ENCODE results near the gene NIPBL. TPM values are rescaled to one million over a fixed set of nuclear protein-coding genes. Genes with fewer than 3 reads are reported as not detected.
A peak's percentile ranks its signal among the peaks of the same experiment; 100 is the strongest.

Gene NIPBL
- total RNA-seq, 2 experiments from 2014 or later, result 36.7 to 38.3 TPM

DNA sequence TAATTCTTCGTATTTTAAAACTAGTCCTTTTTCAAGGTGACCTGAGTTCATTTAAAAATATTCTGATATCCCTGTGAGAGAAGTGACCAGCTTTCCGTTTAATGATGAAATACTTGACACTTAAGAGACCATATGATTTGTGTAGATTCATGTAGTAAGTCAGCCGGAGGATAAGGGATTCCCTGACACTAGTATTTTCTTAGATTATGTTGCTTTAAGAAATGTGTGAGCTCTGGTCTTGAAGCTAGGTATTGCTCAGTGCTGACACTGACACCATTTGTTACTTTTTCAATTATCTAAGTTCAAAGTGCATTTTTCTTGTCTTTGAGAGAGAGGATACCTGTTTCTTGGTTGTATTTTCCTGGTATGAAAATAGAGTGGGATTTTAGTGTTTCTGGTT lies 4.2 kb downstream of the NIPBL start:
- CTCF ChIA-PET, result no interaction called here
- intact Hi-C loops (cut with micrococcal nuclease), result loop anchor here (10.0 kb wide), 2 partner anchors 574 to 1046 kb away; no protein-coding TSS in a partner anchor
- peaks cover 12% of the 10 kb centered on the region for H3K36me3 Mint-ChIP-seq (ENCODE audit: low read depth)
- H3K4me1 Mint-ChIP-seq (ENCODE audit: low read depth), result peaks cover 41% of the 10 kb centered on the region
- no peak overlapping the region for H3K27ac Mint-ChIP-seq
- no peak overlapping the region for H3K4me3 Mint-ChIP-seq
- H3K27me3 Mint-ChIP-seq (ENCODE audit: low read depth), result no peaks in the 10 kb centered on the region
- H3K9me3 Mint-ChIP-seq, result no peaks in the 10 kb centered on the region
- no peak for DNase-seq

DNA sequence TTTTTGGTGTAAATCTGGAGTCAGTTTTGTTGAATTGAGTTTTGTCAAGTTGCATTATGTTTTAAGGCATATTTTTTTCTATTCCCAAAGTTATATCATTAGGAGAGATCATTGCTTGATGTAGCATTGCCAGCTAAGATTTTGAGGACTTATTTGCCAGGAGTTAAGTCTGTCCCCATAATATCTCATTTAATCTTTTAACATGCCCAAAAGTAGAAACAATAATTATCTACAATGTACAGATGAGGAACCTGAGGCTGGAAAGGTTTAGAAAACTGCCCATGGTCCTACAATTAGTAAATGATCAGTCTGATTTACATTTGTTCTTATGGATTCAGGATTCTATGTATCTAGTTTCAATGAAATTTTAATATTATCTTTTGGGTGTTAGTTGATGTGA lies 4.7 kb downstream of the NIPBL start:
- Mint-ChIP-seq H3K4me3 (no peak overlapping the region), H3K27me3 (ENCODE audit: low read depth) (no peaks in the 10 kb centered on the region), H3K4me1 (ENCODE audit: low read depth) (peaks cover 46% of the 10 kb centered on the region), H3K27ac (no peak overlapping the region), H3K36me3 (ENCODE audit: low read depth) (peaks cover 10% of the 10 kb centered on the region), H3K9me3 (no peaks in the 10 kb centered on the region)
- CTCF ChIA-PET, result interaction anchor here (0.8 to 1.3 kb wide), 3 partner anchors 30 to 74 kb away, joined by 3 to 4 read pairs (median 3); no protein-coding TSS in a partner anchor
- intact Hi-C loops (cut with micrococcal nuclease), result loop anchor here (10.0 kb wide), 2 partner anchors 573 to 1047 kb away; no protein-coding TSS in a partner anchor
- DNase-seq, result no peak

- no peaks in the 10 kb centered on the region for H3K9me3 Mint-ChIP-seq
- peak overlapping the region; percentile 4 for H3K27ac Mint-ChIP-seq
- peaks cover 10% of the 10 kb centered on the region for H3K36me3 Mint-ChIP-seq (ENCODE audit: low read depth)
- DNase-seq, result no peak
- CTCF ChIA-PET, result interaction anchor here (0.8 to 1.3 kb wide), 3 partner anchors 30 to 73 kb away, joined by 3 to 4 read pairs (median 3); no protein-coding TSS in a partner anchor
- H3K4me3 Mint-ChIP-seq, result no peak overlapping the region
- H3K27me3 Mint-ChIP-seq (ENCODE audit: low read depth), result no peaks in the 10 kb centered on the region
- intact Hi-C loops (cut with micrococcal nuclease), result loop anchor here (10.0 kb wide), 2 partner anchors 573 to 1047 kb away; no protein-coding TSS in a partner anchor
- peaks cover 51% of the 10 kb centered on the region for H3K4me1 Mint-ChIP-seq (ENCODE audit: low read depth)
Observed at GRCh38 chr5:36881807-36882206, 5.2 kb downstream of the NIPBL start.

GRCh38 chr5:36882250-36882649 lies 5.7 kb downstream of the NIPBL start:
- peaks cover 54% of the 10 kb centered on the region for H3K4me1 Mint-ChIP-seq (ENCODE audit: low read depth)
- no peaks in the 10 kb centered on the region for H3K9me3 Mint-ChIP-seq
- intact Hi-C loops (cut with micrococcal nuclease), result loop anchor here (10.0 kb wide), 2 partner anchors 573 to 1047 kb away; no protein-coding TSS in a partner anchor
- no peaks in the 10 kb centered on the region for H3K27me3 Mint-ChIP-seq (ENCODE audit: low read depth)
- H3K36me3 Mint-ChIP-seq (ENCODE audit: low read depth), result peaks cover 10% of the 10 kb centered on the region
- CTCF ChIA-PET, result interaction anchor here (0.8 to 1.3 kb wide), 2 partner anchors 30 to 65 kb away, joined by 3 read pairs; no protein-coding TSS in a partner anchor
- peak overlapping the region; percentile 4 for H3K27ac Mint-ChIP-seq
- no peak for DNase-seq
- H3K4me3 Mint-ChIP-seq, result no peak overlapping the region

DNA sequence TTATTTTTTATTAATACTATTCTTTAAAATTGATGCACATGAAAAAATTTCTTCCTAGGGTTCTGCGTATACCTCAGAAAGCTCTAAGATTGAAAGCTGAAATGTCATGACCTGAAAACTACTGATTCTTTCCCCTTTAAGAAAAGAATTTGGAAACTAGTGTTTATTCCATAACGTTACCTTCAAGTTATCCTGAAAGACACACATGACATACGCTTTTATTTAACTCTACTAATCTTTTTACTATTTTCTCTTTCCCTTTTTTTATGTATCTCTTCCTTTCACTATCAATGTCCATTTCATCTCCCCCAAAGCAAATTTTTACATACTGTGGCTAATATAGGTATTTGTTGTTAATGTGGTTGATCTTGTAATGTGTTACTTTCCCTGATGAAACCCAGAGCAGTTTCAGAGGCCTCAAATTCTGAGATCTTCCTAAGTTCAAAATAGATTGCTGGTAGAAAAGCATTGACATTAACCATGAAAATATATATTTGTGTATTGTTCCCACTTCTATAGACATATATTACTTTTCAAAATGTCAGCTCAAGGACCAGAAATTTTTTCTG lies 7.4 kb downstream of the NIPBL start:
- no peak for DNase-seq
- H3K27me3 Mint-ChIP-seq (ENCODE audit: low read depth), result no peaks in the 10 kb centered on the region
- intact Hi-C loops (cut with micrococcal nuclease), result loop anchor here (10.0 kb wide), 2 partner anchors 571 to 1049 kb away; no protein-coding TSS in a partner anchor
- H3K27ac Mint-ChIP-seq, result peak overlapping the region; percentile 16
- H3K4me3 Mint-ChIP-seq, result no peak overlapping the region
- H3K4me1 Mint-ChIP-seq (ENCODE audit: low read depth), result peaks cover 69% of the 10 kb centered on the region
- peaks cover 5% of the 10 kb centered on the region for H3K36me3 Mint-ChIP-seq (ENCODE audit: low read depth)
- H3K9me3 Mint-ChIP-seq, result no peaks in the 10 kb centered on the region
- CTCF ChIA-PET, result interaction anchor here (1.2 kb wide), 1 partner anchor 51 kb away, joined by 4 read pairs; no protein-coding TSS in a partner anchor

- H3K27ac Mint-ChIP-seq, result no peak overlapping the region
- H3K36me3 Mint-ChIP-seq (ENCODE audit: low read depth), result peaks cover 5% of the 10 kb centered on the region
- no peaks in the 10 kb centered on the region for H3K27me3 Mint-ChIP-seq (ENCODE audit: low read depth)
- intact Hi-C loops (cut with micrococcal nuclease), result loop anchor here (10.0 kb wide), 2 partner anchors 570 to 1050 kb away; no protein-coding TSS in a partner anchor
- H3K9me3 Mint-ChIP-seq, result no peaks in the 10 kb centered on the region
- peaks cover 72% of the 10 kb centered on the region for H3K4me1 Mint-ChIP-seq (ENCODE audit: low read depth)
- CTCF ChIA-PET, result no interaction called here
- no peak for DNase-seq
- no peak overlapping the region for H3K4me3 Mint-ChIP-seq
Observed at GRCh38 chr5:36885149-36885548, 8.6 kb downstream of the NIPBL start.

DNA sequence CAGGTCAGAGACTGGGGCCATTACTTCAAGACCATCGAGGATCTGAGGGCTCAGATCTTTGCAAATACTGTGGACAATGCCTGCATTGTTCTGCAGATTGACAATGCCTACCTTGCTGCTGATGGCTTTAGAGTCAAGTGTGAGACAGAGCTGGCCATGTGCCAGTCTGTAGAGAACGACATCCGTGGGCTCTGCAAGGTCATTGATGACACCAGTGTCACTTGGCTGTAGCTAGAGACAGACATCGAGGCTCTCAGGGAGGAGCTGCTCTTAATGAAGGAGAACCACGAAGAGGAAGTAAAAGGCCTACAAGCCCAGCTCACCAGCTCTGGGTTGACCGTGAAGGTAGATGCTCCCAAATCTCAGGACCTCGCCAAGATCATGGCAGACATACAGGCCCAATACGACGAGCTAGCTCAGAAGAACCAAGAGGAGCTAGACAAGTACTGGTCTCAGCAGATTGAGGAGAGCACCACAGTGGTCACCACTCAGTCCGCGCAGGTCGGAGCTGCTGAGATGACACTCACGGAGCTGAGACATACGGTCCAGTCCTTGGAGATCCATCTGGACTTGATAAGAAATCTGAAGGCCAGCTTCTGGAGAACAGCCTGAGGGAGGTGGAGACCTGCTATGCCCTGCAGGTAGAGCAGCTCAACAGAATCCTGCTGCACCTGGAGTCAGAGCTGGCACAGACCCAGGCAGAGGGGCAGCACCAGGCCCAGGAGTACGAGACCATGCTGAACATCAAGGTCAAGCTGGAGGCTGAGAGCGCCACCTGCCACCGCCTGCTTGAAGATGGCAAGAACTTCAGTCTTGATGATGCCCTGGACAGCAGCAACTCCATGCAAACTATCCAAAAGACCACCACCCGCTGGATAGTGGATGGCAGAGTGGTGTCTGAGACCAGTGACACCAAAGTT lies 9.3 kb downstream of the NIPBL start:
- no peak for DNase-seq
- intact Hi-C loops (cut with micrococcal nuclease), result loop anchor here (10.0 kb wide), 2 partner anchors 569 to 1051 kb away; no protein-coding TSS in a partner anchor
- H3K27ac Mint-ChIP-seq, result no peak overlapping the region

GRCh38 chr5:36886791-36887190 lies 10.2 kb downstream of the NIPBL start:
- Mint-ChIP-seq H3K27me3 (ENCODE audit: low read depth) (no peaks in the 10 kb centered on the region), H3K27ac (no peak overlapping the region), H3K4me3 (no peak overlapping the region), H3K9me3 (peaks cover under 1% of the 10 kb centered on the region), H3K36me3 (ENCODE audit: low read depth) (peaks cover 9% of the 10 kb centered on the region), H3K4me1 (ENCODE audit: low read depth) (peaks cover 70% of the 10 kb centered on the region)
- DNase-seq, result no peak
- CTCF ChIA-PET, result interaction anchor here (0.8 kb wide), 1 partner anchor 16 kb away, joined by 3 read pairs; no protein-coding TSS in a partner anchor
- intact Hi-C loops (cut with micrococcal nuclease), result loop anchor here (10.0 kb wide), 2 partner anchors 568 to 1052 kb away; no protein-coding TSS in a partner anchor

More for the DNA sequence above, 9.3 kb downstream of the NIPBL start:
- Mint-ChIP-seq H3K36me3 (ENCODE audit: low read depth) (peaks cover 5% of the 10 kb centered on the region), H3K27me3 (ENCODE audit: low read depth) (no peaks in the 10 kb centered on the region), H3K4me3 (no peak overlapping the region), H3K9me3 (no peaks in the 10 kb centered on the region), H3K4me1 (ENCODE audit: low read depth) (peaks cover 71% of the 10 kb centered on the region)
- CTCF ChIA-PET, result no interaction called here

DNA sequence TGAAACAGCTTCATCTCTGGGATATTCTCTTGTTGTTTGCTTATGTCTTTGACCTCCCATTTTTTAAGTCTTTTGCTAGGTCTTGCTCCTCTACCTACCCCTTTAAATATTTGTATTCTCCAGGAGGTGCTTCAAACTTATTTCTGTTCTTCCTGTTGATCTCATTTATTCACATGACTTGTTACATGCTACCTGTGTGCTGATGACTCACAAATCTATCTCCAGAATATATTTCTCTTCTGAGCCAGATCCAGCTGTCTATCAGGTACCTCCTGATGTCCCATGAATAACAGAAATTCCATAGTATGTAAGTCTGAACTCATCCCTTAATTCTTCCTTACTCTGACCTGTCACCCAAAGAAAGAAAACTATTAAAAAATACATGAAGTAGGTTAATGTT lies 11.0 kb downstream of the NIPBL start:
- Mint-ChIP-seq H3K27ac (no peak overlapping the region), H3K9me3 (peaks cover 4% of the 10 kb centered on the region), H3K4me1 (ENCODE audit: low read depth) (peaks cover 65% of the 10 kb centered on the region), H3K27me3 (ENCODE audit: low read depth) (no peaks in the 10 kb centered on the region), H3K36me3 (ENCODE audit: low read depth) (peaks cover 13% of the 10 kb centered on the region), H3K4me3 (no peak overlapping the region)
- CTCF ChIA-PET, result interaction anchor here (0.8 to 1.2 kb wide), 2 partner anchors 17 to 57 kb away, joined by 3 to 4 read pairs; no protein-coding TSS in a partner anchor
- intact Hi-C loops (cut with micrococcal nuclease), result loop anchor here (10.0 kb wide), 2 partner anchors 567 to 1053 kb away; no protein-coding TSS in a partner anchor
- no peak for DNase-seq

GRCh38 chr5:36888303-36888702 lies 11.7 kb downstream of the NIPBL start:
- Mint-ChIP-seq H3K4me1 (ENCODE audit: low read depth) (peaks cover 66% of the 10 kb centered on the region), H3K27me3 (ENCODE audit: low read depth) (no peaks in the 10 kb centered on the region), H3K9me3 (peaks cover 4% of the 10 kb centered on the region), H3K36me3 (ENCODE audit: low read depth) (peaks cover 13% of the 10 kb centered on the region), H3K4me3 (no peak overlapping the region), H3K27ac (peak overlapping the region; percentile 21)
- CTCF ChIA-PET, result interaction anchor here (1.2 kb wide), 1 partner anchor 56 kb away, joined by 4 read pairs; no protein-coding TSS in a partner anchor
- intact Hi-C loops (cut with micrococcal nuclease), result loop anchor here (2.0 to 10.0 kb wide), 3 partner anchors 40 to 1054 kb away; no protein-coding TSS in a partner anchor
- DNase-seq, result no peak

- H3K36me3 Mint-ChIP-seq (ENCODE audit: low read depth), result peaks cover 13% of the 10 kb centered on the region
- H3K27me3 Mint-ChIP-seq (ENCODE audit: low read depth), result no peaks in the 10 kb centered on the region
- no peak overlapping the region for H3K27ac Mint-ChIP-seq
- intact Hi-C loops (cut with micrococcal nuclease), result loop anchor here (1.0 to 10.0 kb wide), 4 partner anchors 11 to 1054 kb away; no protein-coding TSS in a partner anchor
- H3K4me1 Mint-ChIP-seq (ENCODE audit: low read depth), result peaks cover 65% of the 10 kb centered on the region
- H3K4me3 Mint-ChIP-seq, result no peak overlapping the region
- CTCF ChIA-PET, result no interaction called here
- H3K9me3 Mint-ChIP-seq, result peaks cover 4% of the 10 kb centered on the region
- peak; percentile 21 for DNase-seq
Observed at GRCh38 chr5:36889264-36889663, 12.7 kb downstream of the NIPBL start.

- intact Hi-C loops (cut with micrococcal nuclease), result no loop called here
- Mint-ChIP-seq H3K36me3 (ENCODE audit: low read depth) (peaks cover 8% of the 10 kb centered on the region), H3K27ac (no peak overlapping the region), H3K9me3 (peaks cover 4% of the 10 kb centered on the region), H3K4me3 (no peak overlapping the region), H3K27me3 (ENCODE audit: low read depth) (no peaks in the 10 kb centered on the region), H3K4me1 (ENCODE audit: low read depth) (peaks cover 69% of the 10 kb centered on the region)
- no peak for DNase-seq
- CTCF ChIA-PET, result no interaction called here
Observed at GRCh38 chr5:36891266-36891665, 14.7 kb downstream of the NIPBL start.

All from activated naive CD4-positive, alpha-beta T cell treated with anti-CD3 and anti-CD28 coated beads for 36 hours (primary cell).